ENCODE measurements around the gene LYRM9. TPM values are rescaled to one million over a fixed set of nuclear protein-coding genes. Genes with fewer than 3 reads are reported as not detected.

Gene LYRM9
- polyA plus RNA-seq, 1 donor from 2014 or later, result 83.8 TPM

DNA sequence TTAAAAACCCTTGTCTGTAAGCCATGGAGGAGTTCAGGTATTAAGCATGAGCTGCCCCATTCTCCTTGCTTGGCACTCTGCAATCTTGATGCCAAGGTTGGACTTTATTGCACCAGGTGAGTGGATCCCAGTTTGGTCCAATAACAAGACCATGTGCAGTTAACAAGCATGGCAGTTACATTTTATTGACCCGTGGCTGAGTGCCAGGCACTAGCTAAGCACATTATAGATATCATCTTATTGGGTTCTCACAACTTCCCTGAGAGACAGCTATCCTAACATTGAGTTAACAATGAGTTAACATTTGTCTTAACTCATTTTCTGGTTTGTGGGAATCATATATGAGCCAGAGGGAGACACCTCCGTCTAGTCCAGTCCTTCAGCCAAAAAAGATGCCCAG is 21.8 kb downstream of the LYRM9 start:
- Histone ChIP-seq H3K27ac (ENCODE audit: low read length) (no peak overlapping the region), H4K20me1 (ENCODE audit: insufficient read depth) (no peaks in the 10 kb centered on the region), H3K4me3 (ENCODE audit: low read length) (no peak overlapping the region), H3K27me3 (ENCODE audit: insufficient read depth, low read depth, low read length) (no peaks in the 10 kb centered on the region), H2AFZ (ENCODE audit: low read depth, low read length) (no peak overlapping the region), H3K79me2 (replicated peaks; ENCODE audit: insufficient read depth, low read length) (no peaks in the 10 kb centered on the region), H3F3A (ENCODE audit: insufficient read depth, low read length, poor library complexity, severe bottlenecking) (no peaks in the 10 kb centered on the region), H3K9me3 (ENCODE audit: low read length) (no peaks in the 10 kb centered on the region), H3K9me2 (ENCODE audit: insufficient read depth, low read length) (no peaks in the 10 kb centered on the region), H3K4me2 (ENCODE audit: low read length) (no peak overlapping the region), H3K36me3 (ENCODE audit: insufficient read depth, low read length) (peaks cover 3% of the 10 kb centered on the region), H3K9ac (ENCODE audit: low read length) (no peak overlapping the region)
- TF ChIP-seq, protein P1, sequence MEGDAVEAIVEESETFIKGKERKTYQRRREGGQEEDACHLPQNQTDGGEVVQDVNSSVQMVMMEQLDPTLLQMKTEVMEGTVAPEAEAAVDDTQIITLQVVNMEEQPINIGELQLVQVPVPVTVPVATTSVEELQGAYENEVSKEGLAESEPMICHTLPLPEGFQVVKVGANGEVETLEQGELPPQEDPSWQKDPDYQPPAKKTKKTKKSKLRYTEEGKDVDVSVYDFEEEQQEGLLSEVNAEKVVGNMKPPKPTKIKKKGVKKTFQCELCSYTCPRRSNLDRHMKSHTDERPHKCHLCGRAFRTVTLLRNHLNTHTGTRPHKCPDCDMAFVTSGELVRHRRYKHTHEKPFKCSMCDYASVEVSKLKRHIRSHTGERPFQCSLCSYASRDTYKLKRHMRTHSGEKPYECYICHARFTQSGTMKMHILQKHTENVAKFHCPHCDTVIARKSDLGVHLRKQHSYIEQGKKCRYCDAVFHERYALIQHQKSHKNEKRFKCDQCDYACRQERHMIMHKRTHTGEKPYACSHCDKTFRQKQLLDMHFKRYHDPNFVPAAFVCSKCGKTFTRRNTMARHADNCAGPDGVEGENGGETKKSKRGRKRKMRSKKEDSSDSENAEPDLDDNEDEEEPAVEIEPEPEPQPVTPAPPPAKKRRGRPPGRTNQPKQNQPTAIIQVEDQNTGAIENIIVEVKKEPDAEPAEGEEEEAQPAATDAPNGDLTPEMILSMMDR (IDR thresholded peaks at IDR 0.05; ENCODE audit: poor library complexity, severe bottlenecking), result no peak
- no peak for TF ChIP-seq POLR2AphosphoS5 (IDR thresholded peaks at IDR 0.05)
- no peak for TF ChIP-seq RAD21 (conservative IDR thresholded peaks at IDR 0.05)
- TF ChIP-seq SMC3 (conservative IDR thresholded peaks at IDR 0.05; ENCODE audit: poor library complexity), result no peak
- TF ChIP-seq EP300 (conservative IDR thresholded peaks at IDR 0.05; ENCODE audit: poor library complexity, severe bottlenecking), result no peak
- TF ChIP-seq, protein P2, sequence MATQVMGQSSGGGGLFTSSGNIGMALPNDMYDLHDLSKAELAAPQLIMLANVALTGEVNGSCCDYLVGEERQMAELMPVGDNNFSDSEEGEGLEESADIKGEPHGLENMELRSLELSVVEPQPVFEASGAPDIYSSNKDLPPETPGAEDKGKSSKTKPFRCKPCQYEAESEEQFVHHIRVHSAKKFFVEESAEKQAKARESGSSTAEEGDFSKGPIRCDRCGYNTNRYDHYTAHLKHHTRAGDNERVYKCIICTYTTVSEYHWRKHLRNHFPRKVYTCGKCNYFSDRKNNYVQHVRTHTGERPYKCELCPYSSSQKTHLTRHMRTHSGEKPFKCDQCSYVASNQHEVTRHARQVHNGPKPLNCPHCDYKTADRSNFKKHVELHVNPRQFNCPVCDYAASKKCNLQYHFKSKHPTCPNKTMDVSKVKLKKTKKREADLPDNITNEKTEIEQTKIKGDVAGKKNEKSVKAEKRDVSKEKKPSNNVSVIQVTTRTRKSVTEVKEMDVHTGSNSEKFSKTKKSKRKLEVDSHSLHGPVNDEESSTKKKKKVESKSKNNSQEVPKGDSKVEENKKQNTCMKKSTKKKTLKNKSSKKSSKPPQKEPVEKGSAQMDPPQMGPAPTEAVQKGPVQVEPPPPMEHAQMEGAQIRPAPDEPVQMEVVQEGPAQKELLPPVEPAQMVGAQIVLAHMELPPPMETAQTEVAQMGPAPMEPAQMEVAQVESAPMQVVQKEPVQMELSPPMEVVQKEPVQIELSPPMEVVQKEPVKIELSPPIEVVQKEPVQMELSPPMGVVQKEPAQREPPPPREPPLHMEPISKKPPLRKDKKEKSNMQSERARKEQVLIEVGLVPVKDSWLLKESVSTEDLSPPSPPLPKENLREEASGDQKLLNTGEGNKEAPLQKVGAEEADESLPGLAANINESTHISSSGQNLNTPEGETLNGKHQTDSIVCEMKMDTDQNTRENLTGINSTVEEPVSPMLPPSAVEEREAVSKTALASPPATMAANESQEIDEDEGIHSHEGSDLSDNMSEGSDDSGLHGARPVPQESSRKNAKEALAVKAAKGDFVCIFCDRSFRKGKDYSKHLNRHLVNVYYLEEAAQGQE (IDR thresholded peaks at IDR 0.05; ENCODE audit: borderline replicate concordance), result no peak
- TF ChIP-seq EZH2 (IDR thresholded peaks at IDR 0.05; ENCODE audit: borderline replicate concordance, insufficient read depth, low read length, poor library complexity, severe bottlenecking), result no peak

DNA sequence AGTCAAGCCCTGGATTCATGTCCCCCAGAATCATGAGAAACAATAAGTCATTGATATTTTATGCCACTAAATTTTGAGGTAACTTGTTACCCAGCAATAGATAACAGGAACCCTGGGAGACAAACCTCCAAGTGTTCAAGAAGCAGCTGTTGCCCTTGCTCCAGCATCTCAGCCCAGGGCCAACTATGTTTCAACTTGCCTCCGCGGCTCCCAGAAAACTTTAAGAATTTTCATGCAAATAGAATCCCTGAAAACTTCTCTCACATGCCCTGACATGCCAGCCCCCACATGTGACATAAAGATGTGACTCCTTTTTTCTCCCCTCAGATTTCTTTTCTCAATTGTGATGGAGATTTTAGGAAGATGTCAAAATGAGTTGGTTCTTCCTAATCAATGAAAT is 22.8 kb downstream of the LYRM9 start:
- TF ChIP-seq EZH2 (IDR thresholded peaks at IDR 0.05; ENCODE audit: borderline replicate concordance, insufficient read depth, low read length, poor library complexity, severe bottlenecking), result no peak
- TF ChIP-seq, protein P2 (IDR thresholded peaks at IDR 0.05; ENCODE audit: borderline replicate concordance), result no peak
- no peak for TF ChIP-seq EP300 (conservative IDR thresholded peaks at IDR 0.05; ENCODE audit: poor library complexity, severe bottlenecking)
- no peak for TF ChIP-seq SMC3 (conservative IDR thresholded peaks at IDR 0.05; ENCODE audit: poor library complexity)
- TF ChIP-seq POLR2AphosphoS5 (IDR thresholded peaks at IDR 0.05), result no peak
- no peak for TF ChIP-seq RAD21 (conservative IDR thresholded peaks at IDR 0.05)
- no peak for TF ChIP-seq MXI1 (conservative IDR thresholded peaks at IDR 0.05; ENCODE audit: poor library complexity, severe bottlenecking)
- TF ChIP-seq, protein P1 (IDR thresholded peaks at IDR 0.05; ENCODE audit: poor library complexity, severe bottlenecking), result no peak
- no peak for TF ChIP-seq TAF1 (IDR thresholded peaks at IDR 0.05; ENCODE audit: low read depth)
- Histone ChIP-seq H3K36me3 (ENCODE audit: insufficient read depth, low read length) (peaks cover 3% of the 10 kb centered on the region), H3K27me3 (ENCODE audit: insufficient read depth, low read depth, low read length) (no peaks in the 10 kb centered on the region), H3K4me2 (ENCODE audit: low read length) (no peak overlapping the region), H3F3A (ENCODE audit: insufficient read depth, low read length, poor library complexity, severe bottlenecking) (no peaks in the 10 kb centered on the region), H3K9ac (ENCODE audit: low read length) (no peak overlapping the region), H3K9me3 (ENCODE audit: low read length) (no peaks in the 10 kb centered on the region), H4K20me1 (ENCODE audit: insufficient read depth) (no peaks in the 10 kb centered on the region), H3K27ac (ENCODE audit: low read length) (no peak overlapping the region), H3K9me2 (ENCODE audit: insufficient read depth, low read length) (no peaks in the 10 kb centered on the region), H2AFZ (ENCODE audit: low read depth, low read length) (no peak overlapping the region), H3K79me2 (replicated peaks; ENCODE audit: insufficient read depth, low read length) (no peaks in the 10 kb centered on the region), H3K4me3 (ENCODE audit: low read length) (no peak overlapping the region)
